Measurements from ENCODE around the gene PUS3.

DNA sequence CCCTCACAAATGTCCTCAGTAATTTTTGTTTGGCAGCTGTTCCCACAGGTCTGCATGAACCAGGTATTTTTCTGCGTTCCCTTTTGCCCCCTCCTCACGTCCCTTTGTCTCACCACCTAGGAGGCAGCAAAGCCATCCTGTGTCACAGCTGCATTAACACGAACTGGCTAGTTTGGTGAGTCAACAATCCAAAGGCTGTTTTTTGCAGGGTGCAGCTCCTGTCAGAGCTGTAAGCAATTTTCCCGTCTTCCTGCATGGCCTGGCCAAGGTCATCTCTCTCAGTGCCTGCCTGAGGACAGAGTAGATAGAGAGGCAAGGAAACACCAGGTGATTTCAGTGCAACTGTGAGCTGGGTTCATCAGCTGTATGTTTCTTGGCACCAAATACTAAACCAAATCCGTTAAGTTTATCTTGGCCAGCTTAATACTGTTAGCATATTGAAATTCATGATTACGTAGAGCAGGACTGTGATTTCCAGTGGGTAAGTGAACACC, 22.3 kb upstream of the PUS3 start:
- TF ChIP-seq, protein P1, sequence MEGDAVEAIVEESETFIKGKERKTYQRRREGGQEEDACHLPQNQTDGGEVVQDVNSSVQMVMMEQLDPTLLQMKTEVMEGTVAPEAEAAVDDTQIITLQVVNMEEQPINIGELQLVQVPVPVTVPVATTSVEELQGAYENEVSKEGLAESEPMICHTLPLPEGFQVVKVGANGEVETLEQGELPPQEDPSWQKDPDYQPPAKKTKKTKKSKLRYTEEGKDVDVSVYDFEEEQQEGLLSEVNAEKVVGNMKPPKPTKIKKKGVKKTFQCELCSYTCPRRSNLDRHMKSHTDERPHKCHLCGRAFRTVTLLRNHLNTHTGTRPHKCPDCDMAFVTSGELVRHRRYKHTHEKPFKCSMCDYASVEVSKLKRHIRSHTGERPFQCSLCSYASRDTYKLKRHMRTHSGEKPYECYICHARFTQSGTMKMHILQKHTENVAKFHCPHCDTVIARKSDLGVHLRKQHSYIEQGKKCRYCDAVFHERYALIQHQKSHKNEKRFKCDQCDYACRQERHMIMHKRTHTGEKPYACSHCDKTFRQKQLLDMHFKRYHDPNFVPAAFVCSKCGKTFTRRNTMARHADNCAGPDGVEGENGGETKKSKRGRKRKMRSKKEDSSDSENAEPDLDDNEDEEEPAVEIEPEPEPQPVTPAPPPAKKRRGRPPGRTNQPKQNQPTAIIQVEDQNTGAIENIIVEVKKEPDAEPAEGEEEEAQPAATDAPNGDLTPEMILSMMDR (IDR thresholded peaks at IDR 0.05): peak in 2 of 6 experiments; percentile 10 to 20
- no peak for TF ChIP-seq POLR2A (IDR thresholded peaks at IDR 0.05)

Measured in Peyer's patch (tissue), 4 donors.